ENCODE results near the gene CAMK1D.
"Not testable (repeated sequence)": the region's sequence is repeated elsewhere in the genome, so short reads cannot be mapped to it uniquely, and the experiment has no call there.

The CAMK1D gene

DNA sequence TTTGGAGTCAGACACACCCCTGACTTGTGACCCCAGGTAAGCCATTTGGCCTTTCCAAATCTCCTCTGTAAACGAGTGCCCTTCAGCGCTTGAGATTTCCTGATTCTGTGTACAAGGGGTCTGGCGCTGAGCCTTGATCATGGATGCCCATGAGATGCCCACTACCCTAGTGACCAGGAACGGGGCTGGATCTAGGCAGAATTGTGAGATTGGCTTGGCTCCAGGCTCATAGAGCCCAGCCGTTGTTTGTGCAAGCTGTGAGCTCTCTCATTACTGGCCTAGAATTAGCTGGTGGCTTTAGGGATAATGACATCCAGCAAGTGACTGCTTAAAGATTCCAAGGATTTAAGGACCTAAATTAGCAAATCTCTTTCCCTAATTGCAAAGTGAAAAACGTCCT is 84.9 kb downstream of the CAMK1D start:
- TF ChIP-seq SNAI2 (CRISPR knock-in tag; IDR thresholded peaks at IDR 0.05) (no peak), ISL1 (CRISPR knock-in tag; IDR thresholded peaks at IDR 0.05) (no peak), RARB (CRISPR knock-in tag; IDR thresholded peaks at IDR 0.05) (no peak), ESRRG (CRISPR knock-in tag; IDR thresholded peaks at IDR 0.05) (no peak), CSDC2 (CRISPR knock-in tag; IDR thresholded peaks at IDR 0.05) (no peak), GLIS3 (CRISPR knock-in tag; IDR thresholded peaks at IDR 0.05) (no peak)
- TF ChIP-seq, protein P1, sequence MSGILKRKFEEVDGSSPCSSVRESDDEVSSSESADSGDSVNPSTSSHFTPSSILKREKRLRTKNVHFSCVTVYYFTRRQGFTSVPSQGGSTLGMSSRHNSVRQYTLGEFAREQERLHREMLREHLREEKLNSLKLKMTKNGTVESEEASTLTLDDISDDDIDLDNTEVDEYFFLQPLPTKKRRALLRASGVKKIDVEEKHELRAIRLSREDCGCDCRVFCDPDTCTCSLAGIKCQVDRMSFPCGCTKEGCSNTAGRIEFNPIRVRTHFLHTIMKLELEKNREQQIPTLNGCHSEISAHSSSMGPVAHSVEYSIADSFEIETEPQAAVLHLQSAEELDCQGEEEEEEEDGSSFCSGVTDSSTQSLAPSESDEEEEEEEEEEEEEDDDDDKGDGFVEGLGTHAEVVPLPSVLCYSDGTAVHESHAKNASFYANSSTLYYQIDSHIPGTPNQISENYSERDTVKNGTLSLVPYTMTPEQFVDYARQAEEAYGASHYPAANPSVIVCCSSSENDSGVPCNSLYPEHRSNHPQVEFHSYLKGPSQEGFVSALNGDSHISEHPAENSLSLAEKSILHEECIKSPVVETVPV (CRISPR knock-in tag; IDR thresholded peaks at IDR 0.05), result no peak
- ATAC-seq, result no peak

DNA sequence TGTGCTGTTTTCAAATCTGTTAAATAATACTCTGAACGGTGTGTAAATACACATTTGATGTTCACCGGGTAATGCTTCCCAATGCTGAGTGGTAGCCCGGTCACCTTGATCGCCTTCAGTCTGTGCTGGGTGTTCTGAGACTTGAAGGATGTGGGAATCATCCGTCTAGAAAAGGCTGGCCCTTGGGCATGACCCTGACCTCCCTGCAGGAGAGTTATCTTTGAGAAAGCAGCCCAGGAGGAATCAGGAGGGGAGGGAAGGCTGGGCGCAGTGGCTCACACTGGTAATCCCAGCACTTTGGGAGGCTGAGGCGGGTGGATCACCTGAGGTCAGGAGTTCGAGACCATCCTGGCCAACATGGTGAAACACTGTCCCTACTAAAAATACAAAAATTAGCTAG is 85.3 kb downstream of the CAMK1D start:
- not testable (repeated sequence) for ATAC-seq

DNA sequence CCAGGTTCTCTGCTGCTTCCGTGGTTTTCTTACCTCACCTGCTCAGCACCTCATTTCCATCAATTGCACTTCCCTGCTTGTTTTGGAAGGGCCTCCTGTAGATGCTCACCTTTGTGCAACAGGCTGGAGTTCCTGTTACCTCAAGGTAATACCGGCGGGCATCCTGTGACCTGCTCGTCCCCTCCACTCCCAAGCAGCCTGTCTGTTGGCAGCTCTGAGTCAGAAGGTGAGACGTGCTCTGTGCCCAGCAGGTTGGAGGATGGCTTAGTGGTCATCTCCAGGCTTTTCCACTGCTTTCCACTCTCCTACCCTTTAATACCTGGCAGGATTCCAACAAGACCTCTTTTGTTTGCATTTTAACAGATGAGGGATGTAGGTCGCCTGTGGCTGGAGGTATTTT is 86.0 kb downstream of the CAMK1D start:
- TF ChIP-seq ESRRG (CRISPR knock-in tag; IDR thresholded peaks at IDR 0.05) (no peak), CSDC2 (CRISPR knock-in tag; IDR thresholded peaks at IDR 0.05) (no peak), TOX (CRISPR knock-in tag; IDR thresholded peaks at IDR 0.05; ENCODE audit: borderline replicate concordance) (no peak), ARNTL (CRISPR knock-in tag; IDR thresholded peaks at IDR 0.05; ENCODE audit: borderline replicate concordance, low read depth) (no peak)
- ATAC-seq, result no peak

DNA sequence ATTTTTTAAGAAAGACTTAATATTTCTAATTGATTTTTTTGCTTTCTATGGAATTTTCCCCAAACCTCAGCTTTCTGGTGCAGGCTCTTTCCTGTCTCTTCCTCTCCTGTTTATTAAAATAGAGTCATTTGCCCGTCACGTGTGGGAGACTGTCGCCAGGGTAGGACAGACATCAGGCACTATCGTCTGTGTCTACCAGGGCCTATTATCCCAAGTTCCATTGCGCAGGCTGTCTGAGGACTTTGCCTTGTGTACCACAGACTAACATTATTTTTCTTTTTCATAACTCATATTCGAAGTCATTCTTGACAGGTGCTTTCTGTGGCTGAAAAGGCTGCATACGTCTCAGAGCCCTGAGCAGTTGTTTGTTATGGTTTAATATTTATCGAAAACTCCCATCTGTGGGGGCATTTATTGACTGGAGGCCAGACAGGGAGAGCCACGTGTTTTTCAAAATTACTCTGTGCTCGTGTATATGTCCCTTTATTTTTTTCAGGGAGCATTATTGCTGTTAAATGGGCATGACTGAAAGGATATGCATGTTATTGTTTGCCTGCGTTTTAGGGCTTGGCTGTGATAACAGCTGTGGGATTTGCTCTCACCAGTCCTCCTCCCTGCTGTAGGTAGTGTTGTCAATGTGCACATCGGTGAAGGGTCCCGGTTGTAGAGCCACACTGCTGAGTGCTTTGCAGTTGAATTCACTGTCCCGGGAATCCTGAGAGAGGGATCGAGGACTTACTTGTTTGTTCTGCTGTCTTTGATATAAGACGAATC is 89.8 kb downstream of the CAMK1D start:
- TF ChIP-seq SNAI2 (CRISPR knock-in tag; IDR thresholded peaks at IDR 0.05) (no peak), ZNF565 (CRISPR knock-in tag; conservative IDR thresholded peaks at IDR 0.05; ENCODE audit: low read depth) (no peak), ZFP30 (CRISPR knock-in tag; IDR thresholded peaks at IDR 0.05) (no peak), ARNTL (CRISPR knock-in tag; IDR thresholded peaks at IDR 0.05; ENCODE audit: borderline replicate concordance, low read depth) (no peak)
- no peak for ATAC-seq

DNA sequence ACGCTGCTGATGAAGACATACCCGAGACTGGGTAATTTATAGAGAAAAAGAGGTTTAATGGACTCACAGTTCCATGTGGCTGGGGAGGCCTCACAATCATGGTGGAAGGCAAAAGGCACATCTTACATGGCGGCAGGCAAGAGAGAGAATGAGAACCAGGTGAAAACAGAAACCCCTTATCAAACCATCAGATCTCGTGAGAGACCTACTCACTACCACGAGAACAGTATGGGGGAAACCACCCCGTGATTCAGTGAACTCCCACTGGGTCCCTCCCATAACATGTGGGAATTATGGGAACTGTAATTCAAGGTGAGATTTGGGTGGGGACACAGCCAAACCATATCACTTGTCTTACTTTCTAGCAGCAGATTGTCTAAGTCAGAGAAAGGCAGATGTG is 90.4 kb downstream of the CAMK1D start:
- ATAC-seq, result not testable (repeated sequence)

DNA sequence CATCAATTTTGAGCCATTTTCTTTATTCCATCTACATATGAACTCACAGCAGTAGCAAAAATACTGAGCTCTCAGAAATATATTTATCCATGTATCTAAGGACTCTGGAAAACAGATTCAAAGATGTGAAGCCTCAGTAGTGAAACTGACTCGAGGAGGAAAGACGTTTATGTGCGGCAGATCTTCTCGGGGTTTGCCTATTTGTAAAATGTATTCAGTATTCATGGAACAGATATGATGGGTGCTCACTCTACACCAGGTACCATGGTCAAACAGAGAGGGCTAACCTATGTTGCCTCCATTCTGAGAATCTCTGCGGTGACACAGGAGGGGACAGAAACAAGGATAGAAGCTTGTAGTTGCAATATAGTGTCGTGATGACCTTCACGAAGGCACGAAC is 93.7 kb downstream of the CAMK1D start:
- TF ChIP-seq PPARA (CRISPR knock-in tag; IDR thresholded peaks at IDR 0.05; ENCODE audit: borderline replicate concordance) (no peak), OSR1 (CRISPR knock-in tag; IDR thresholded peaks at IDR 0.05) (no peak), ZFP3 (CRISPR knock-in tag; IDR thresholded peaks at IDR 0.05) (no peak), RARB (CRISPR knock-in tag; IDR thresholded peaks at IDR 0.05) (no peak), BACH2 (CRISPR knock-in tag; IDR thresholded peaks at IDR 0.05; ENCODE audit: borderline replicate concordance) (no peak), ZNF565 (CRISPR knock-in tag; conservative IDR thresholded peaks at IDR 0.05; ENCODE audit: low read depth) (no peak), ZFP30 (CRISPR knock-in tag; IDR thresholded peaks at IDR 0.05) (no peak), ZNF70 (CRISPR knock-in tag; IDR thresholded peaks at IDR 0.05) (no peak)
- TF ChIP-seq, protein P2, sequence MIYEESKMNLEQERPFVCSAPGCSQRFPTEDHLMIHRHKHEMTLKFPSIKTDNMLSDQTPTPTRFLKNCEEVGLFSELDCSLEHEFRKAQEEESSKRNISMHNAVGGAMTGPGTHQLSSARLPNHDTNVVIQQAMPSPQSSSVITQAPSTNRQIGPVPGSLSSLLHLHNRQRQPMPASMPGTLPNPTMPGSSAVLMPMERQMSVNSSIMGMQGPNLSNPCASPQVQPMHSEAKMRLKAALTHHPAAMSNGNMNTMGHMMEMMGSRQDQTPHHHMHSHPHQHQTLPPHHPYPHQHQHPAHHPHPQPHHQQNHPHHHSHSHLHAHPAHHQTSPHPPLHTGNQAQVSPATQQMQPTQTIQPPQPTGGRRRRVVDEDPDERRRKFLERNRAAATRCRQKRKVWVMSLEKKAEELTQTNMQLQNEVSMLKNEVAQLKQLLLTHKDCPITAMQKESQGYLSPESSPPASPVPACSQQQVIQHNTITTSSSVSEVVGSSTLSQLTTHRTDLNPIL (CRISPR knock-in tag; IDR thresholded peaks at IDR 0.05; ENCODE audit: low read depth), result no peak
- TF ChIP-seq, protein P1 (CRISPR knock-in tag; IDR thresholded peaks at IDR 0.05), result no peak
- TF ChIP-seq, protein P3, sequence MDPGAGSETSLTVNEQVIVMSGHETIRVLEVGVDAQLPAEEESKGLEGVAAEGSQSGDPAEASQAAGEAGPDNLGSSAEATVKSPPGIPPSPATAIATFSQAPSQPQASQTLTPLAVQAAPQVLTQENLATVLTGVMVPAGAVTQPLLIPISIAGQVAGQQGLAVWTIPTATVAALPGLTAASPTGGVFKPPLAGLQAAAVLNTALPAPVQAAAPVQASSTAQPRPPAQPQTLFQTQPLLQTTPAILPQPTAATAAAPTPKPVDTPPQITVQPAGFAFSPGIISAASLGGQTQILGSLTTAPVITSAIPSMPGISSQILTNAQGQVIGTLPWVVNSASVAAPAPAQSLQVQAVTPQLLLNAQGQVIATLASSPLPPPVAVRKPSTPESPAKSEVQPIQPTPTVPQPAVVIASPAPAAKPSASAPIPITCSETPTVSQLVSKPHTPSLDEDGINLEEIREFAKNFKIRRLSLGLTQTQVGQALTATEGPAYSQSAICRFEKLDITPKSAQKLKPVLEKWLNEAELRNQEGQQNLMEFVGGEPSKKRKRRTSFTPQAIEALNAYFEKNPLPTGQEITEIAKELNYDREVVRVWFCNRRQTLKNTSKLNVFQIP (CRISPR knock-in tag; IDR thresholded peaks at IDR 0.05; ENCODE audit: borderline replicate concordance, low read depth), result no peak
- no peak for ATAC-seq

All from SK-N-SH treated with all-trans-retinoic acid at 6 μM for 48 hours (cell line).